CD4-positive, CD25-positive, alpha-beta regulatory T cell (primary cell): Measurements from ENCODE around the gene PAPSS1. TPM values are rescaled to one million over a fixed set of nuclear protein-coding genes. Genes with fewer than 3 reads are reported as not detected.
"Not testable (repeated sequence)": the region's sequence is repeated elsewhere in the genome, so short reads cannot be mapped to it uniquely, and the experiment has no call there.

Source experiments
- ATAC-seq, 2 donors: fragments of 150-1000 bp; cut with Tn5 transposase; one replicate each; pipeline ENCODE4 v1.10.0; 2021; ENCODE audit warnings: low read depth in 2 of 2, moderate number of reproducible peaks in 2 of 2, moderate library complexity in 1 of 2
- DNase-seq, 3 donors: peaks; one replicate each; pipeline versions ENCODE4 v3.0.0 to v3.0.0-alpha.2; 2012 to 2022; ENCODE audit warnings: mixed read lengths in 1 of 3
- H3K27ac ChIP-seq: one replicate; pipeline ENCODE4 v1.7.0; 2013; ENCODE audit warnings: mild to moderate bottlenecking, low read length; ENCODE audit not compliant: insufficient read depth, poor library complexity, severe bottlenecking
- H3K27me3 ChIP-seq: one replicate; pipeline ENCODE4 v1.7.0; 2013; ENCODE audit warnings: low read length; ENCODE audit not compliant: control insufficient read depth, insufficient read depth
- H3K36me3 ChIP-seq: one replicate; pipeline ENCODE4 v1.7.0; 2013; ENCODE audit warnings: mild to moderate bottlenecking, low read length, moderate library complexity; ENCODE audit not compliant: control insufficient read depth, insufficient read depth
- H3K4me1 ChIP-seq: 2 replicates; pipeline ENCODE4 v1.7.0; 2013; ENCODE audit warnings: mild to moderate bottlenecking, low read length; ENCODE audit not compliant: insufficient read depth, control insufficient read depth, poor library complexity, severe bottlenecking
- H3K4me3 ChIP-seq: one replicate; pipeline ENCODE4 v1.7.0; 2013; ENCODE audit warnings: low read depth, mild to moderate bottlenecking, low read length, moderate library complexity
- H3K9me3 ChIP-seq, 2 experiments: 1 replicate in 1 of 2; 2 replicates in 1 of 2; pipeline ENCODE4 v1.7.0; 2013; ENCODE audit warnings: low read length in 2 of 2, mild to moderate bottlenecking in 1 of 2, moderate library complexity in 1 of 2; ENCODE audit not compliant: control insufficient read depth in 2 of 2
- H3K27ac Mint-ChIP-seq, 3 donors: one replicate each; pipeline ENCODE4 v1.8.0; 2020 to 2022; ENCODE audit warnings: mild to moderate bottlenecking in 3 of 3, mixed read lengths in 3 of 3, moderate library complexity in 2 of 3
- H3K27me3 Mint-ChIP-seq: one replicate; pipeline ENCODE4 v1.8.0; 2022; ENCODE audit warnings: mild to moderate bottlenecking, mixed read lengths
- H3K36me3 Mint-ChIP-seq: one replicate; pipeline ENCODE4 v1.8.0; 2020; ENCODE audit warnings: mixed read lengths
- H3K4me1 Mint-ChIP-seq, 4 donors: one replicate each; pipeline ENCODE4 v1.8.0; 2020 to 2022; ENCODE audit warnings: mixed read lengths in 4 of 4, mild to moderate bottlenecking in 1 of 4
- H3K4me3 Mint-ChIP-seq, 4 donors: one replicate each; pipeline ENCODE4 v1.8.0; 2020 to 2022; ENCODE audit warnings: mild to moderate bottlenecking in 4 of 4, mixed read lengths in 4 of 4, moderate library complexity in 3 of 4
- H3K9me3 Mint-ChIP-seq, 7 donors: one replicate each; pipeline ENCODE4 v1.8.0; 2020 to 2022; ENCODE audit warnings: mixed read lengths in 7 of 7, mild to moderate bottlenecking in 3 of 7, moderate library complexity in 2 of 7
- polyA plus RNA-seq, 4 donors: library from polyadenylated mRNA; unstranded; fragments of 300-500 nt; fragmentation: Illumina TruSeq; gene quantifications; one replicate each; pipeline ENCODE4 v1.2.3, GENCODE V29; 2021
- total RNA-seq: library from RNA; stranded (reverse); gene quantifications from one replicate; pipeline ENCODE4 v1.2.3, GENCODE V29; 2022

Gene PAPSS1
- total and polyA plus RNA-seq, 5 donors from 2014 or later: 18.4 to 53.6 (median 38.9) TPM

DNA sequence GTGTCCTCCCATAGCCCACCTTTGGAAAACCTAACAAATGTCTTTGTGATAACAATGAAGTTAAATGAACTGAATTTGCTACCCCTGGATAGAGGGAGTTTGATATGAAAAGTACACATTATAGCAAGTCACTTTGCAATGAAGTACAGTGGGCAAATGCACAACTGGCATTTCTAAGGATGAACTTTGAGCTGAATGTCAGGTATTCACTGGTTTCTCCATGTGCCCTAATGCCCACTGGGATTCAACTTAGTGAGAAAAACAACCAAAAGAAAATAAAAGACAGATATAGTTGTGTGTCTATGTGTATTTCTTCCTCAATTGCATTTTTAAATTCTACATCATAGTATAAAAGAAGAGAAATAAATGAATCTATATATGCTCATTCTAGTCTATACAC, 51.0 kb downstream of the PAPSS1 start:
- Histone ChIP-seq H3K27ac (no peak overlapping the region), H3K4me3 (no peak overlapping the region), H3K4me1 (no peaks in the 10 kb centered on the region), H3K9me3 (no peaks in the 10 kb centered on the region), H3K27me3 (no peaks in the 10 kb centered on the region), H3K36me3 (no peaks in the 10 kb centered on the region)
- Mint-ChIP-seq H3K4me3 (no peak overlapping the region), H3K27ac (no peak overlapping the region), H3K9me3 (no peaks in the 10 kb centered on the region), H3K4me1 (peaks cover 0 to 6% (median 1%) of the 10 kb centered on the region in 4 donors), H3K36me3 (peaks cover 38% of the 10 kb centered on the region), H3K27me3 (no peaks in the 10 kb centered on the region)
- DNase-seq: no peak
- ATAC-seq: no peak

DNA sequence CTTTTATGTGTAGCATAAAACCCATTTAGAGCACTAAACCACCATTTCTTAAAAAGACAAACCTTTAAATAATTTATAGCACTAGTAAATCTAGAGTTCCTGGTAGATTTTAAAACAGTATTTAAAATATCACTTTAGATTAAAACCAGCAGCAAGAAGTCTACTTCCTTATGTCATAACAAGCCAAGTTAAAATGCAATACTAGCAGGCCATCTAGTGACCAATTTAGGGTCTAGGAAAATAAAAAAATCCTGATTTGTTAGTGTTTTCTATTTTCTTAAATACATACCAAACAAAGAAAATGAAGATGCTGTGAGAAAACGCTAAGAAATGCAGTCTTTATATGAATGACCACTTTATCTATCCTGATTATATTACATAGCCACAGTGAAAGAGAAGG, 53.9 kb downstream of the PAPSS1 start:
- H3K4me1 Mint-ChIP-seq: peaks cover 0 to 6% (median 1%) of the 10 kb centered on the region in 4 donors
- Histone ChIP-seq H3K36me3 (no peaks in the 10 kb centered on the region), H3K4me1 (no peaks in the 10 kb centered on the region), H3K27ac (no peak overlapping the region), H3K27me3 (no peaks in the 10 kb centered on the region), H3K9me3 (no peaks in the 10 kb centered on the region), H3K4me3 (no peak overlapping the region)
- ATAC-seq (no peak), DNase-seq (peak in 1 of 3 donors; percentile 20)
- peaks cover 26% of the 10 kb centered on the region for H3K36me3 Mint-ChIP-seq
- H3K27ac Mint-ChIP-seq: peak overlapping the region in 1 of 3 donors; percentile 6
- no peaks in the 10 kb centered on the region for H3K27me3 Mint-ChIP-seq
- H3K4me3 Mint-ChIP-seq: no peak overlapping the region
- no peaks in the 10 kb centered on the region for H3K9me3 Mint-ChIP-seq

DNA sequence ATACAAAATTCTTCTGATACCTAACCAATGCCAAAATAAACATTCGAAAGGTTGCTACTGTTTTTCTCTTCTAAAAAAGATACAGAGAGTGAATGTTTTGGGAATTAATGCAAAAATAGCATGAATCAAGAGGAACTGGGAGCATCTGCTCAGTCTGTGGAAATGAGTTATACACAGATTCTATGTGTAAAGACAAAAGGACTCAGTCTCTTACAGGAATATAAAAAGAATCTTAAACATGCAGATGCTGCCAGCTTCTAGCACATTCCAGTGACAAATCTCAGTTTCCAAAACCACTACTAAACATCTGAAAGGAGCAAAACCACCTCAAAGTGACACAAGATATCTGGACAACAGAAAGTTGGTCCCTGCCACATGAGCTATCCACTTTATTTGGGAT, 55.0 kb downstream of the PAPSS1 start:
- Histone ChIP-seq H3K4me3 (no peak overlapping the region), H3K9me3 (no peaks in the 10 kb centered on the region), H3K27ac (no peak overlapping the region), H3K4me1 (no peaks in the 10 kb centered on the region), H3K27me3 (no peaks in the 10 kb centered on the region), H3K36me3 (no peaks in the 10 kb centered on the region)
- Mint-ChIP-seq H3K27me3 (no peaks in the 10 kb centered on the region), H3K9me3 (no peaks in the 10 kb centered on the region), H3K4me1 (peaks cover 0 to 10% (median 1%) of the 10 kb centered on the region in 4 donors), H3K4me3 (no peak overlapping the region), H3K27ac (peak overlapping the region in 1 of 3 donors; percentile 28), H3K36me3 (peaks cover 29% of the 10 kb centered on the region)
- no peak for ATAC-seq
- DNase-seq: no peak

DNA sequence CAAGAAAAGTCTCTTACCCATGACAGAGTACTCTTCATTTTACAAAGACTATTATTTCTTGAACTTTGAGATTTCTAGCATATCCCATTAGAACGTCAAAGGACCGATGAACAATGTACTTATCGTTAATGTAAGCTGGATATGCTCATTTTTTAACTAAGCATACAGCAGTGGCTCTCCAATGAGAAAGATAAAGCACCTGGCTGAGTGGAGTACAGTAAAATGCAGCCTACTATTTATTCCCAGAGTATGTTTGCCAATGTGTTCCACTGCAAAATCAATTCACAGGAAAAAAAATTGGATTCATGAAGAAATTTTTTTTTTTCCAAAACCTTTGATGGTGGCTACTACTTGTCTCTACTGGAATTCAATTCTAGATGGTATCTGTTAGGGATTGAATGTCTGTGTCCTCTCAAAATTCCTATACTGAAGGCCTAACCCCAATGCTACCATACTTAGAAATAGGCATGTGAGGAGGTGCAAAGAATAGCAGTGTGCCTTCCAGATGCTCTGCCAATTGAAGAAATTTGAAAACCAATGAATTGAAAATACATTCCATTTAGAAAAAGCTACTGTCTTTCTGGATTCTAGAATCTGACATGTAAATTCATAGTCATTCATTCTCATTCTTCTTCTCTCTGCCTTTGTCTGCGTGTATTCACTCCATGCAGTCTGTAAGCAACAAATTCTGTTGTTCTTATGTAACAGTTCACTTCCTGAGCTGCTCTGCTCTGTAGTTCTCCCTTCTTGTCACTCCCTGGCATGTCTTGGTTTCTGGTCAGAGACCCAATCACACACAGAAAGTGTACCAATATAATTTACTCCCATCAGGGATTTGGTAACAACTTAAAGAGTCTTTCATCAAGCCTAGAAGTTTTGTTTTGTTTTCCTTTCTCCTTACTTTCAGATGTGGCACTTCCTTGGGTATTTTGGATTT, 61.4 kb downstream of the PAPSS1 start:
- Mint-ChIP-seq H3K9me3 (no peaks in the 10 kb centered on the region), H3K27ac (no peak overlapping the region), H3K36me3 (peaks cover 51% of the 10 kb centered on the region), H3K27me3 (no peaks in the 10 kb centered on the region), H3K4me3 (no peak overlapping the region), H3K4me1 (peaks cover 0 to 5% (median 2%) of the 10 kb centered on the region in 4 donors)
- Histone ChIP-seq H3K4me3 (no peak overlapping the region), H3K9me3 (no peaks in the 10 kb centered on the region), H3K27me3 (no peaks in the 10 kb centered on the region), H3K27ac (no peak overlapping the region), H3K4me1 (no peaks in the 10 kb centered on the region), H3K36me3 (peaks cover 29% of the 10 kb centered on the region)
- DNase-seq (no peak), ATAC-seq (no peak)

DNA sequence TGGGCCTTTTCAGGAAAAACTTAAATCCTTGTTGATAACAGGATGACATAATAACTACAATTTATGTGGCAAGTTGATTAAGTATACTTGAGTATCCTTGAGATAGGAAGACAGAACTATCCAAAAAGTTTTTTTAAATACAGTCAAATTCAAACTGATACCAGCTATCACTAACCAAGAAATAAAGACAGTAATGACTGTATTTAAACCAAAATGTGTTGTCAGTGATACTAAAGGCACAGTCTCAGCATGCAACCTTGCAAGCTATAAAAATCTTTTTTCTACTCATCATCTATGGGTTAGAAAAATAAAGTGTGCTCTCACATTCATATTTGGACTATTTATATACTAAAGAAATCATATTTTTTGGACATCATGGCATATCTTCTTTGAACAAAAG, 64.7 kb downstream of the PAPSS1 start:
- H3K27ac Mint-ChIP-seq: no peak overlapping the region
- H3K4me1 Mint-ChIP-seq: peaks cover 0 to 5% (median 2%) of the 10 kb centered on the region in 4 donors
- ATAC-seq (no peak), DNase-seq (no peak)
- H3K9me3 ChIP-seq: no peaks in the 10 kb centered on the region
- H3K4me1 ChIP-seq: no peaks in the 10 kb centered on the region
- no peak overlapping the region for H3K4me3 ChIP-seq
- H3K36me3 ChIP-seq: peaks cover 53% of the 10 kb centered on the region
- H3K36me3 Mint-ChIP-seq: peaks cover 64% of the 10 kb centered on the region
- H3K27me3 ChIP-seq: no peaks in the 10 kb centered on the region
- no peak overlapping the region for H3K4me3 Mint-ChIP-seq
- no peaks in the 10 kb centered on the region for H3K27me3 Mint-ChIP-seq
- no peaks in the 10 kb centered on the region for H3K9me3 Mint-ChIP-seq
- H3K27ac ChIP-seq: no peak overlapping the region

DNA sequence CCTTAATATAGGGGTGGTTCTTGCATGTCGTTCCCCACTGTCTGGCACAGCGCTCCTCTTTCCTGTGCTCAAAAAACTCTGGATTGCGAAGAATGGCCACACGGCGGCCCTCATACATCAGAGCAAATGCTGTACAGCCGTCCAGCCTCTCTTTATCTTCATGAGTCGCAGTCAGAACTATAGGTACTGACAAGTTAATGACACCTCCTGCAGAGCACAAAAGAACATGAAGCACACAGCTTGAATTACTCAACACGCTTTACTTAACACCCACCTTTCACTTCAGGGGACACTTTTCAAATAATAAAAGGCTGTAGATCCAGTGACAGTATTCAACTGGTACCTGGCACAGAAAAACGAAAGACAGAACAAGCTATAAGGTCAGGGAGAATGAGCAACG, 65.3 kb downstream of the PAPSS1 start:
- DNase-seq (no peak), ATAC-seq (no peak)
- no peaks in the 10 kb centered on the region for H3K4me1 ChIP-seq
- Mint-ChIP-seq H3K9me3 (no peaks in the 10 kb centered on the region), H3K4me1 (peaks cover 0 to 5% (median 2%) of the 10 kb centered on the region in 4 donors), H3K27me3 (no peaks in the 10 kb centered on the region), H3K27ac (no peak overlapping the region), H3K4me3 (no peak overlapping the region), H3K36me3 (peaks cover 65% of the 10 kb centered on the region)
- H3K27me3 ChIP-seq: no peaks in the 10 kb centered on the region
- H3K27ac ChIP-seq: no peak overlapping the region
- H3K36me3 ChIP-seq: peaks cover 55% of the 10 kb centered on the region
- no peaks in the 10 kb centered on the region for H3K9me3 ChIP-seq
- H3K4me3 ChIP-seq: no peak overlapping the region

DNA sequence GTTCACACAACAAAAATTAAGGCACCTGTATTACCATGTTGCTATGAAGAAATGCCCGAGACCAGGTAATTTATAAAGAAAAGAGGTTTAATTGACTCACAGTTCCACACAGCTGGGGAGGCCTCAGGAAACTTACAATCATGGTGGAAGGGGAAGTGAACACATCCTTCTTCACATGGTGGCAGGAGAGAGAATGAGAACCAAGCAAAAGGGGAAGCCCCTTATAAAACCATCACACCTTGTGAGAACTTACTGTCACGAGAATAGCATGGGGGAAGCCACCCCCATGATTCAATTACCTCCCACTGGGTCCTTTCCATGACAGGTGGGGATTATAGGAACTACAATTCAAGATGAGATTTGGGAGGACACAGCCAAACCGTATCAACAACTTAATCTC, 68.6 kb downstream of the PAPSS1 start:
- H3K27ac Mint-ChIP-seq, H3K9me3 Mint-ChIP-seq, ATAC-seq, H3K4me1 ChIP-seq, H3K4me1 Mint-ChIP-seq, DNase-seq, H3K27me3 ChIP-seq, H3K27me3 Mint-ChIP-seq, H3K4me3 ChIP-seq, H3K9me3 ChIP-seq, H3K27ac ChIP-seq, H3K4me3 Mint-ChIP-seq: not testable (repeated sequence)
- peaks cover 69% of the 10 kb centered on the region for H3K36me3 Mint-ChIP-seq
- peaks cover 60% of the 10 kb centered on the region for H3K36me3 ChIP-seq

DNA sequence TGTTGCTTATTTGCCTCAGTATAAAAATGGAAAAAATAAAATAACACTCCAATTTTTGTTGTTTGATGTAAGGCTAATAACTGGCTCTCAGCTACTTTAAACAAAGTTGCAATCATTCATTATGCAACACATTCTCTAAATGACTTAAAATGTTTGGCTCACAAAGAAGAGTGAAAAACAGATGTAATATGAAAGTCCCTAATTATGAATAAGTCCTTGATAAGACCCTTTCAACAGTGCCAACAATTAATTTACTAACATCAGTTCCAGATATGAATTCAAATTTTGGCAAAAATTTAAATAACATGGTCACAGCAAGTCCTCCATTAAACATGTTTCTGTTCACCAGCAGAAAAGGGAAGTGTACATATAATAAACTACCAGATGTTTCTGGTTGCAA, 69.8 kb downstream of the PAPSS1 start:
- H3K27me3 ChIP-seq: no peaks in the 10 kb centered on the region
- ATAC-seq (no peak), DNase-seq (no peak)
- Mint-ChIP-seq H3K4me3 (no peak overlapping the region), H3K36me3 (peaks cover 71% of the 10 kb centered on the region), H3K4me1 (peaks cover 0 to 8% (median 4%) of the 10 kb centered on the region in 4 donors), H3K9me3 (no peaks in the 10 kb centered on the region), H3K27me3 (no peaks in the 10 kb centered on the region), H3K27ac (no peak overlapping the region)
- no peaks in the 10 kb centered on the region for H3K9me3 ChIP-seq
- H3K36me3 ChIP-seq: peaks cover 59% of the 10 kb centered on the region
- H3K4me3 ChIP-seq: no peak overlapping the region
- no peaks in the 10 kb centered on the region for H3K4me1 ChIP-seq
- H3K27ac ChIP-seq: no peak overlapping the region
